BJ (cell line): ENCODE measurements around the gene HOXD13. TPM values are rescaled to one million over a fixed set of nuclear protein-coding genes. Genes with fewer than 3 reads are reported as not detected.

Experiments
- CTCF ChIA-PET: fragments of 350-600 bp; formaldehyde crosslinking; extraction: SDS; loops from one replicate; lab custom pipeline; 2021; ENCODE audit warnings: antibody characterized with exemption, inconsistent platforms; lab: Yijun Ruan, JAX
- POLR2A ChIA-PET: fragments of 300-600 bp; sonication (Branson Sonifier 250); formaldehyde crosslinking; extraction: SDS; loops from one replicate; lab custom pipeline; 2021; ENCODE audit warnings: antibody characterized with exemption; lab: Charles Lee
- DNase-seq: peaks from one replicate; pipeline ENCODE4 v3.0.0-alpha.2; 2011; ENCODE audit warnings: low read depth
- H3K27me3 ChIP-seq: 2 replicates; pipeline ENCODE4 v1.6.0; 2011; ENCODE audit warnings: low read length; ENCODE audit not compliant: control insufficient read depth, insufficient read depth
- H3K36me3 ChIP-seq: 2 replicates; pipeline ENCODE4 v1.5.1; 2011; ENCODE audit warnings: low read length; ENCODE audit not compliant: control insufficient read depth, insufficient read depth
- H3K4me3 ChIP-seq: 2 replicates; pipeline ENCODE4 v1.5.1; 2011; ENCODE audit warnings: low read depth, mild to moderate bottlenecking, control low read depth, low read length
- polyA plus RNA-seq: library from polyadenylated mRNA; depleted of rRNA; stranded (reverse); fragments of >200 nt; gene quantifications from 2 replicates; pipeline ENCODE4 v1.2.3, GENCODE V29; 2011
- TF ChIP-seq, protein P1 (sequence below): IDR thresholded peaks from 2 replicates; pipeline ENCODE4 v1.5.1; 2011; ENCODE audit warnings: low read depth, mild to moderate bottlenecking, control low read depth, inconsistent platforms, low read length, moderate library complexity; ENCODE audit not compliant: insufficient read depth

Gene HOXD13
- polyA plus RNA-seq, 1 experiment: 0.43 TPM

DNA sequence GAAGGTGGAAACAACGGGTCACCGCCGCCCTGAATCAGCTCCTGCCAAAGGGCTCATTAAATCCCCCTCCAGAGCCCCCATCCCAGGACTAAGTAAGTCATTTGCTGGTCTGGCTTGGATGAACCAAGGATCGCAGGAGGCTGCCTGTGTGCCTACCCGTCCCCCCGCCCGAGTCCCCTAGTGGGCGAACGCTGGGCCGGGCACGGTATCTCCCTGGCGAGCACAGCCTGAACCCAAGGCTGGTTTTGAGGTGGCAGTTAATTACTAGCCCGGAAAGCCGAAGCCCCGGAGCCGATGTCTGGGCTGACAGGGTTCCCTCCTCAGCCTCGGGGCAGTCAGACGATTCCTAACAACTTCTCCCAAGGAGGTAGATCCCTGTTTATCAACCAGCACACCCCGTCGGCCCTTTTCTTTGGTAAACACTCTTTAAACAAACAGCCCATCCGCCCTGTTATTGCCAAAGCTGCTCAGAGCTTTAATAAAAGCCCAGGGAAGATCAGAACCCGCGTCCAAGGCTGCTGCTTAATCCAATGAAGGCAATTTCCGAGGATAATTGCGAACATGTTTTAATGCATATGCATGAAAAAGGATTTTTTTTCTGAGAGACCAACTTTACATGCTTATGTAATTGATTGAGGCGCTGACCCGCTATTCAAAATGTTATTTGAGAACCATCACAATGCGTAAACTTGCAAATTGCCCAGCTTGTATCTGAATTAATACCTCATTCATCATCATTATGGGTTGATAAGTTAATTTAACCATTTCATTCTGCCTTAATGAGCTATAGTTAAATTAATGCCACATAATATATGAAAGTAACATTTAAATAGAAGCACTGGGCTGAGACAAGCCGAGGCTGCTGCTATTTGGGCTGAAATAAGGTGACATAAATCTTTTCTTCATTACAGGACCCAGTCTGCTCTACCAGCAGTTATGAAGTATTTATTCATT is 19.3 kb upstream of the HOXD13 start:
- Histone ChIP-seq H3K36me3 (no peaks in the 10 kb centered on the region), H3K4me3 (no peak overlapping the region), H3K27me3 (peaks cover 8% of the 10 kb centered on the region)
- CTCF ChIA-PET: interaction anchor here (0.6 to 3.0 kb wide), 2 partner anchors 129 to 383 kb away, joined by 3 to 11 read pairs; no protein-coding TSS in a partner anchor
- DNase-seq: no peak
- POLR2A ChIA-PET: no interaction called here
- TF ChIP-seq, protein P1, sequence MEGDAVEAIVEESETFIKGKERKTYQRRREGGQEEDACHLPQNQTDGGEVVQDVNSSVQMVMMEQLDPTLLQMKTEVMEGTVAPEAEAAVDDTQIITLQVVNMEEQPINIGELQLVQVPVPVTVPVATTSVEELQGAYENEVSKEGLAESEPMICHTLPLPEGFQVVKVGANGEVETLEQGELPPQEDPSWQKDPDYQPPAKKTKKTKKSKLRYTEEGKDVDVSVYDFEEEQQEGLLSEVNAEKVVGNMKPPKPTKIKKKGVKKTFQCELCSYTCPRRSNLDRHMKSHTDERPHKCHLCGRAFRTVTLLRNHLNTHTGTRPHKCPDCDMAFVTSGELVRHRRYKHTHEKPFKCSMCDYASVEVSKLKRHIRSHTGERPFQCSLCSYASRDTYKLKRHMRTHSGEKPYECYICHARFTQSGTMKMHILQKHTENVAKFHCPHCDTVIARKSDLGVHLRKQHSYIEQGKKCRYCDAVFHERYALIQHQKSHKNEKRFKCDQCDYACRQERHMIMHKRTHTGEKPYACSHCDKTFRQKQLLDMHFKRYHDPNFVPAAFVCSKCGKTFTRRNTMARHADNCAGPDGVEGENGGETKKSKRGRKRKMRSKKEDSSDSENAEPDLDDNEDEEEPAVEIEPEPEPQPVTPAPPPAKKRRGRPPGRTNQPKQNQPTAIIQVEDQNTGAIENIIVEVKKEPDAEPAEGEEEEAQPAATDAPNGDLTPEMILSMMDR: no peak

DNA sequence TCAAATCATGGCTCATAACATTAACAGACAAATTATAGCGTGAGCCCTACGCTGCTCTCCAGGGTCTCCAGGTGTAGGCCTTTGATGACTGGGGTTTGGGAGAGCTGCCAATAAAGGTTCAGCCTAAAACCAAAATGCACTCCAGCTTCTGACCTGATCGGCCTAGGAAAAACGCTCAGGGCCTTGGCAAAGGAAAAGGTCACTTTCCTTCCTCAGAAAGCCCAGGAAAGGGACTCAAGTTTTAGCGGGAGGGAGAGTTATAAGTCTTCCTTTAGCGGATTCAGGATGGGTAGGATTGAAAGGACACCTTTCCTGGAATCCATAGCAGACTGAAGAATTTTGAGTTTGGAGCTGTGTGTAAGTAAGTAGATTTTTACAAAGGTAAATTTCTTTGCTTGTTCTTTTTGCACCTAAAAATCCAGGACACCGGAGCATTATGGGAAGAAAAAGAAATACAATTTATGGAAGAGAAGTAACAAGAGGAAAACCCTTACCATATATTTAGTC is 17.5 kb upstream of the HOXD13 start:
- CTCF ChIA-PET: interaction anchor here (0.9 to 3.0 kb wide), 2 partner anchors 11 to 384 kb away, joined by 3 to 11 read pairs; no protein-coding TSS in a partner anchor
- peaks cover 18% of the 10 kb centered on the region for H3K27me3 ChIP-seq

DNA sequence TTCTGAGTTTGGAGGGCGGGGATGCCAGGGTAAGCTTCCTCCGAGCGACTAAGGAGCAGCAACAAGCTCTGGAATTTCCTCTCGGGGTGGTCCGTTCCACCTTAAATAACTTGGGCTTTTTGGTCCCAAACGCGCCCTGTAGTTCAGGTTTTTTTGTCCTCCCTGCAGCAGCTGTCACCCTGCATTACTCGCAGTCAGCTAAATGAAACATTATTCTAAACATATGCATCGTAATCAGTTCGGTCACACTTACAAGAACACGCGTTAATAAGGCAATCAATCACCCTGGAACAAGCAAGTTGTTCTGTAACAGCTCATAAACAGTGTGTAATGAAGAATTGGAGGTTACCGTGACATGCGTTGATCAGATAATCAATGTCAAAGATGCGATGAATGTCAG is 17.0 kb upstream of the HOXD13 start:
- no peak for DNase-seq
- TF ChIP-seq, protein P1: no peak
- Histone ChIP-seq H3K36me3 (no peaks in the 10 kb centered on the region), H3K4me3 (no peak overlapping the region), H3K27me3 (peaks cover 18% of the 10 kb centered on the region)
- ChIA-PET CTCF (interaction anchor here (0.9 to 3.0 kb wide), 2 partner anchors 10 to 385 kb away, joined by 3 to 11 read pairs; no protein-coding TSS in a partner anchor), POLR2A (no interaction called here)

More for the DNA sequence above, 17.5 kb upstream of the HOXD13 start:
- Histone ChIP-seq H3K4me3 (no peak overlapping the region), H3K36me3 (no peaks in the 10 kb centered on the region)
- TF ChIP-seq, protein P1: no peak
- POLR2A ChIA-PET: no interaction called here
- no peak for DNase-seq

DNA sequence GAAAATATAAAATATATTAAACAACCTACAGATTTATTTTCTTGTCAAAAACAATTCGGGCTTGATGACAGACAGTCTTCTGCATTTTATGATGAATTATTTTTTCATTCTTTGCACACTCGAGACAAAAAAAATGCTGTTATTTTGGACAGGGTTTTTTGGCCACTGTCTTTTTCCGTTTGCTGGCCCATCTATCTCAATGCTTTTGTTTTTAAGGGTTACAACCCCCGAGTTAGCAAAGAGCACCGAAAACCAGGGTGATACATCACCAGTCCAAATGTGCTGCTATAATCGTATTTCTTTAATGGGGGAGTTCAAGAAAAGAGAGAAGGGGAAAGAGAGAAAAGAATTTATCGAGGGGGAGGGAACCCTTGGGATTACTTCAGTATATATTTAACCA is 16.5 kb upstream of the HOXD13 start:
- ChIA-PET CTCF (interaction anchor here (1.0 to 3.0 kb wide), 2 partner anchors 385 to 661 kb away, joined by 3 to 11 read pairs; no protein-coding TSS in a partner anchor), POLR2A (no interaction called here)
- TF ChIP-seq, protein P1: no peak
- H3K27me3 ChIP-seq: peaks cover 22% of the 10 kb centered on the region
- no peaks in the 10 kb centered on the region for H3K36me3 ChIP-seq
- no peak for DNase-seq
- H3K4me3 ChIP-seq: no peak overlapping the region

DNA sequence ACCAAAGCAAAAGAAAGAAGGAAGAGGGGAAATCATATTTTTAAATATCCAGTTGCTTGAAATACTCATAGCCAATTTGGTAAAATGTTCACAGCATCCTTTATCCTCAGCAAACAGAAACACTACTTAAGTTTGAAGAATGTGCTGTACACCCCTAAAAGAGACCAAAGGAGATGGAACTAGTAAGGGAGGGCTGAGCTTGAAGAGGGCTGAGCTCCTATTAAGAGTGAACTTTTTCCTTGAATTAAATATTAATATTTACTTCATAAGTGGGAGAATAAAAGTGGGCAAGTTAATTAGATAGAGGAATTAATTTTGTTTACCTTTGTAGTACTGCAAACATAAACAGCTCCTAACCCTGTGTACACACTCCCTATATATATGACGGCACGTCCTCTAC is 15.7 kb upstream of the HOXD13 start:
- POLR2A ChIA-PET: no interaction called here
- Histone ChIP-seq H3K27me3 (peaks cover 28% of the 10 kb centered on the region), H3K4me3 (no peak overlapping the region), H3K36me3 (no peaks in the 10 kb centered on the region)
- DNase-seq: no peak
- TF ChIP-seq, protein P1: no peak
- CTCF ChIA-PET: interaction anchor here (0.7 to 1.0 kb wide), 2 partner anchors 333 to 662 kb away, joined by 3 read pairs; no protein-coding TSS in a partner anchor
